Trophoblast cell (in vitro differentiated cells and primary cell): Measurements from ENCODE around the gene KLHDC7B.

ENCODE experiments used
- DNase-seq, 2 donors: peaks; one replicate each; pipeline ENCODE4 v3.0.0-alpha.2; 2016
- H2AFZ ChIP-seq: 2 replicates; pipeline ENCODE4 v1.6.1; 2013; ENCODE audit warnings: low read length, moderate library complexity, mild to moderate bottlenecking; ENCODE audit not compliant: insufficient read depth, poor library complexity
- H2AK5ac ChIP-seq: 2 replicates; pipeline ENCODE4 v1.6.1; 2013; ENCODE audit warnings: mild to moderate bottlenecking, low read length
- H2BK120ac ChIP-seq: 2 replicates; pipeline ENCODE4 v1.6.1; 2013; ENCODE audit warnings: low read length, mild to moderate bottlenecking, moderate library complexity; ENCODE audit not compliant: insufficient read depth, poor library complexity
- H2BK12ac ChIP-seq: 2 replicates; pipeline ENCODE4 v1.6.1; 2013; ENCODE audit warnings: mild to moderate bottlenecking, low read length, moderate library complexity
- H2BK5ac ChIP-seq: 2 replicates; pipeline ENCODE4 v1.6.1; 2013; ENCODE audit warnings: low read length, low read depth, moderate library complexity, mild to moderate bottlenecking; ENCODE audit not compliant: poor library complexity
- H3K14ac ChIP-seq: 2 replicates; pipeline ENCODE4 v1.6.1; 2013; ENCODE audit warnings: mild to moderate bottlenecking, low read length
- H3K18ac ChIP-seq: 2 replicates; pipeline ENCODE4 v1.6.1; 2013; ENCODE audit warnings: mild to moderate bottlenecking, low read length
- H3K23ac ChIP-seq: 2 replicates; pipeline ENCODE4 v1.6.1; 2013; ENCODE audit warnings: low read length
- H3K27ac ChIP-seq: 2 replicates; pipeline ENCODE4 v1.5.1; 2013; ENCODE audit warnings: low read depth, mild to moderate bottlenecking, inconsistent platforms, low read length, moderate library complexity
- H3K27me3 ChIP-seq: 2 replicates; pipeline ENCODE4 v1.6.1; 2013; ENCODE audit warnings: inconsistent platforms, mild to moderate bottlenecking, low read length, moderate library complexity; ENCODE audit not compliant: insufficient read depth
- H3K36me3 ChIP-seq, 2 experiments: 1 replicate in 1 of 2; 2 replicates in 1 of 2; pipeline ENCODE4 v1.6.1; 2013; ENCODE audit warnings: low read length in 2 of 2, mild to moderate bottlenecking in 2 of 2, moderate library complexity in 1 of 2; ENCODE audit not compliant: insufficient read depth in 2 of 2, control insufficient read depth in 1 of 2
- H3K4ac ChIP-seq: 2 replicates; pipeline ENCODE4 v1.6.1; 2013; ENCODE audit warnings: low read depth, mild to moderate bottlenecking, low read length, moderate library complexity
- H3K4me1 ChIP-seq, 2 experiments: 1 replicate in 1 of 2; 2 replicates in 1 of 2; pipeline ENCODE4 v1.6.1; 2013; ENCODE audit warnings: low read length in 2 of 2, mild to moderate bottlenecking in 2 of 2, moderate library complexity in 1 of 2; ENCODE audit not compliant: insufficient read depth in 2 of 2, control insufficient read depth in 1 of 2
- H3K4me2 ChIP-seq: 2 replicates; pipeline ENCODE4 v1.6.1; 2013; ENCODE audit warnings: inconsistent platforms, mild to moderate bottlenecking, low read length, moderate library complexity
- H3K4me3 ChIP-seq: 2 replicates; pipeline ENCODE4 v1.5.1; 2013; ENCODE audit warnings: mild to moderate bottlenecking, low read depth, low read length, inconsistent platforms
- H3K79me1 ChIP-seq: one replicate; pipeline ENCODE4 v1.6.1; 2013; ENCODE audit warnings: low read length
- H3K79me2 ChIP-seq: 2 replicates; pipeline ENCODE4 v1.6.1; 2013; ENCODE audit warnings: low read length, mild to moderate bottlenecking; ENCODE audit not compliant: control insufficient read depth, insufficient read depth, poor library complexity
- H3K9ac ChIP-seq: 2 replicates; pipeline ENCODE4 v1.6.1; 2013; ENCODE audit warnings: mild to moderate bottlenecking, low read length
- H3K9me3 ChIP-seq: 2 replicates; pipeline ENCODE4 v1.6.1; 2013; ENCODE audit warnings: low read depth, mild to moderate bottlenecking, control low read depth, inconsistent platforms, low read length; ENCODE audit not compliant: insufficient read depth
- H4K12ac ChIP-seq: 2 replicates; pipeline ENCODE4 v1.6.1; 2013; ENCODE audit warnings: low read depth, mild to moderate bottlenecking, low read length, moderate library complexity
- H4K8ac ChIP-seq: 2 replicates; pipeline ENCODE4 v1.6.1; 2013; ENCODE audit warnings: low read depth, mild to moderate bottlenecking, low read length, moderate library complexity
- H4K91ac ChIP-seq: one replicate; pipeline ENCODE4 v1.6.1; 2013; ENCODE audit warnings: low read depth, mild to moderate bottlenecking, low read length, moderate library complexity
- WGBS: extraction: QIAGEN DNeasy Blood & Tissue Kit; methylation state at CpG from one replicate; pipeline ENCODE4 v1.1.7; 2013; ENCODE audit warnings: missing lambda C conversion rate; ENCODE audit not compliant: insufficient read length, insufficient coverage; ENCODE audit errors: extremely low coverage; 5-methylcytosine and 5-hydroxymethylcytosine counted together

Gene KLHDC7B

GRCh38 chr22:50522806-50523438, 22.8 kb upstream of the KLHDC7B start:
- H3K9ac ChIP-seq, result no peak overlapping the region
- H3K27ac ChIP-seq, result no peak overlapping the region
- H3K79me1 ChIP-seq, result peaks cover 18% of the 10 kb centered on the region
- H3K4me1 ChIP-seq, result peaks cover 21 to 23% of the 10 kb centered on the region in 2 experiments
- no peak overlapping the region for H3K18ac ChIP-seq
- peaks cover 16% of the 10 kb centered on the region for H3K79me2 ChIP-seq
- WGBS, result no CpG with 5 or more reads among the region's 22 CpGs
- H4K91ac ChIP-seq, result no peak overlapping the region
- H3K4ac ChIP-seq, result no peak overlapping the region
- no peak overlapping the region for H3K4me3 ChIP-seq
- DNase-seq, result no peak
- H2AFZ ChIP-seq, result no peak overlapping the region
- no peak overlapping the region for H4K8ac ChIP-seq
- no peak overlapping the region for H2BK12ac ChIP-seq
- no peak overlapping the region for H2AK5ac ChIP-seq
- peaks cover 52 to 56% of the 10 kb centered on the region in 2 experiments for H3K36me3 ChIP-seq
- no peaks in the 10 kb centered on the region for H3K9me3 ChIP-seq
- no peak overlapping the region for H2BK5ac ChIP-seq
- H3K27me3 ChIP-seq, result no peaks in the 10 kb centered on the region
- no peak overlapping the region for H2BK120ac ChIP-seq
- H4K12ac ChIP-seq, result no peak overlapping the region
- H3K14ac ChIP-seq, result no peak overlapping the region
- H3K4me2 ChIP-seq, result no peak overlapping the region
- no peak overlapping the region for H3K23ac ChIP-seq

GRCh38 chr22:50523458-50523805, 22.3 kb upstream of the KLHDC7B start:
- Histone ChIP-seq H3K4me2 (no peak overlapping the region), H3K14ac (no peak overlapping the region), H3K23ac (no peak overlapping the region), H2AFZ (no peak overlapping the region), H3K9ac (no peak overlapping the region), H3K27ac (no peak overlapping the region), H3K27me3 (no peaks in the 10 kb centered on the region), H2BK12ac (no peak overlapping the region), H4K12ac (no peak overlapping the region), H4K8ac (no peak overlapping the region), H2BK120ac (no peak overlapping the region), H2AK5ac (no peak overlapping the region), H3K79me2 (peaks cover 16% of the 10 kb centered on the region), H2BK5ac (no peak overlapping the region), H3K18ac (no peak overlapping the region), H3K79me1 (peaks cover 18% of the 10 kb centered on the region), H3K9me3 (no peaks in the 10 kb centered on the region), H3K4ac (no peak overlapping the region), H3K36me3 (peaks cover 47 to 51% of the 10 kb centered on the region in 2 experiments), H4K91ac (no peak overlapping the region), H3K4me3 (no peak overlapping the region), H3K4me1 (peaks cover 21 to 23% of the 10 kb centered on the region in 2 experiments)
- WGBS, result no CpG with 5 or more reads among the region's 16 CpGs
- DNase-seq, result no peak

- Histone ChIP-seq H3K23ac (no peak overlapping the region), H2AFZ (no peak overlapping the region), H4K12ac (peak overlapping the region; percentile 16), H3K79me1 (peaks cover 18% of the 10 kb centered on the region), H3K36me3 (peaks cover 41 to 45% of the 10 kb centered on the region in 2 experiments), H4K8ac (peak overlapping the region; percentile 86), H3K27me3 (no peaks in the 10 kb centered on the region), H2BK5ac (no peak overlapping the region), H3K4me3 (peak overlapping the region; percentile 73), H3K18ac (peak overlapping the region; percentile 1), H3K27ac (peak overlapping the region; percentile 6), H3K14ac (peak overlapping the region; percentile 3), H2BK12ac (no peak overlapping the region), H4K91ac (no peak overlapping the region), H2BK120ac (no peak overlapping the region), H2AK5ac (no peak overlapping the region), H3K79me2 (peaks cover 16% of the 10 kb centered on the region), H3K4ac (peak overlapping the region; percentile 35), H3K9me3 (no peaks in the 10 kb centered on the region), H3K9ac (no peak overlapping the region), H3K4me1 (peaks cover 21 to 25% of the 10 kb centered on the region in 2 experiments), H3K4me2 (peak overlapping the region; percentile 62)
- no CpG with 5 or more reads among the region's 25 CpGs for WGBS
- DNase-seq, result no peak
Observed at GRCh38 chr22:50523806-50524675, 21.7 kb upstream of the KLHDC7B start.

- peaks cover 16% of the 10 kb centered on the region for H3K79me2 ChIP-seq
- peaks cover 20% of the 10 kb centered on the region for H3K79me1 ChIP-seq
- peak overlapping the region; percentile 87 for H4K91ac ChIP-seq
- peak overlapping the region; percentile 80 for H3K14ac ChIP-seq
- peak overlapping the region; percentile 49 for H2AK5ac ChIP-seq
- H2AFZ ChIP-seq, result peak overlapping the region; percentile 50
- peak overlapping the region; percentile 75 for H3K4ac ChIP-seq
- H3K9me3 ChIP-seq, result no peaks in the 10 kb centered on the region
- H2BK120ac ChIP-seq, result peak overlapping the region; percentile 77
- no peak overlapping the region for H2BK12ac ChIP-seq
- H3K18ac ChIP-seq, result peak overlapping the region; percentile 78
- peak overlapping the region; percentile 57 for H4K12ac ChIP-seq
- peak overlapping the region; percentile 70 for H2BK5ac ChIP-seq
- H3K23ac ChIP-seq, result no peak overlapping the region
- peaks cover 21 to 31% of the 10 kb centered on the region in 2 experiments for H3K4me1 ChIP-seq
- no peaks in the 10 kb centered on the region for H3K27me3 ChIP-seq
- peak overlapping the region; percentile 88 for H3K27ac ChIP-seq
- peak overlapping the region; percentile 86 for H4K8ac ChIP-seq
- H3K36me3 ChIP-seq, result peaks cover 36 to 40% of the 10 kb centered on the region in 2 experiments
- DNase-seq, result peak in 1 of 2 donors; percentile 41
- no CpG with 5 or more reads among the region's 19 CpGs for WGBS
- peak overlapping the region; percentile 86 for H3K9ac ChIP-seq
- peak overlapping the region; percentile 73 for H3K4me3 ChIP-seq
- peak overlapping the region; percentile 62 for H3K4me2 ChIP-seq
Observed at GRCh38 chr22:50524676-50525103, 21.0 kb upstream of the KLHDC7B start.
